K562 (cell line): Measurements from ENCODE around the gene KAZN. TPM values are rescaled to one million over a fixed set of nuclear protein-coding genes. Genes with fewer than 3 reads are reported as not detected.

Experiments used
- EHMT2 ChIP-seq: fragments of 450-650 bp; IDR thresholded peaks from 2 replicates; pipeline ENCODE4 v1.6.1; 2018; ENCODE audit warnings: antibody characterized with exemption
- GATA2 ChIP-seq: sonication (generic); formaldehyde crosslinking; IDR thresholded peaks from 2 replicates; pipeline ENCODE4 v1.4.0; 2020; ENCODE audit warnings: mild to moderate bottlenecking, missing genetic modification reagents
- RERE ChIP-seq: sonication (generic); formaldehyde crosslinking; IDR thresholded peaks from 2 replicates; pipeline ENCODE4 v1.8.0; 2023; ENCODE audit warnings: missing genetic modification reagents, mild to moderate bottlenecking, borderline replicate concordance
- TCF7L2 ChIP-seq: fragments of 150-350 bp; IDR thresholded peaks from 2 replicates; pipeline ENCODE4 v1.6.1; 2016; ENCODE audit warnings: low read depth, mild to moderate bottlenecking, low read length, moderate library complexity
- ZNF655 ChIP-seq: fragments of 250-450 bp; sonication (Bioruptor Pico); IDR thresholded peaks from 2 replicates; pipeline ENCODE4 v1.5.0; 2021
- ZNF668 ChIP-seq: fragments of 250-450 bp; sonication (Bioruptor Pico); IDR thresholded peaks from 2 replicates; pipeline ENCODE4 v1.8.0; 2022; ENCODE audit warnings: mild to moderate bottlenecking, inconsistent platforms
- polyA plus RNA-seq, 8 experiments: library from polyadenylated mRNA; depleted of rRNA in 4 of 8; stranded (reverse) in 5 of 8; unstranded in 3 of 8; fragments of >200 nt; fragmentation: Nextera tagmentation in 2 of 8; fragmentation: Illumina TruSeq in 1 of 8; extraction: Ambion mirVana in 2 of 8; extraction: Trizol in 1 of 8; gene quantifications; 2 replicates each; pipeline versions ENCODE4 v1.2.1 to v1.2.3, GENCODE V29; 2011 to 2014; ENCODE audit warnings: inconsistent platforms in 1 of 8, missing spikeins in 1 of 8
- total RNA-seq, 7 experiments: library from RNA; depleted of rRNA in 6 of 7; stranded (reverse); fragments of >200 nt in 6 of 7; fragmentation: Illumina TruSeq in 2 of 7; extraction: Trizol in 2 of 7; gene quantifications; 2 replicates each; pipeline versions ENCODE4 v1.2.1 to v1.2.3, GENCODE V29; 2011 to 2021; ENCODE audit warnings: low replicate concordance in 1 of 7
- TF ChIP-seq, protein P1 (sequence below): fragments of 200-600 bp; sonication (generic); IDR thresholded peaks from one replicate; pipeline ENCODE4 v1.6.1; 2012; ENCODE audit warnings: mild to moderate bottlenecking, low read depth, low read length, inconsistent platforms

Gene KAZN
- total and polyA plus RNA-seq, 9 of the 15 experiments (the other 6 are each of a cell fraction or from before 2014, with no cell fraction given): 2.1 to 21.6 (median 5.4) TPM

DNA sequence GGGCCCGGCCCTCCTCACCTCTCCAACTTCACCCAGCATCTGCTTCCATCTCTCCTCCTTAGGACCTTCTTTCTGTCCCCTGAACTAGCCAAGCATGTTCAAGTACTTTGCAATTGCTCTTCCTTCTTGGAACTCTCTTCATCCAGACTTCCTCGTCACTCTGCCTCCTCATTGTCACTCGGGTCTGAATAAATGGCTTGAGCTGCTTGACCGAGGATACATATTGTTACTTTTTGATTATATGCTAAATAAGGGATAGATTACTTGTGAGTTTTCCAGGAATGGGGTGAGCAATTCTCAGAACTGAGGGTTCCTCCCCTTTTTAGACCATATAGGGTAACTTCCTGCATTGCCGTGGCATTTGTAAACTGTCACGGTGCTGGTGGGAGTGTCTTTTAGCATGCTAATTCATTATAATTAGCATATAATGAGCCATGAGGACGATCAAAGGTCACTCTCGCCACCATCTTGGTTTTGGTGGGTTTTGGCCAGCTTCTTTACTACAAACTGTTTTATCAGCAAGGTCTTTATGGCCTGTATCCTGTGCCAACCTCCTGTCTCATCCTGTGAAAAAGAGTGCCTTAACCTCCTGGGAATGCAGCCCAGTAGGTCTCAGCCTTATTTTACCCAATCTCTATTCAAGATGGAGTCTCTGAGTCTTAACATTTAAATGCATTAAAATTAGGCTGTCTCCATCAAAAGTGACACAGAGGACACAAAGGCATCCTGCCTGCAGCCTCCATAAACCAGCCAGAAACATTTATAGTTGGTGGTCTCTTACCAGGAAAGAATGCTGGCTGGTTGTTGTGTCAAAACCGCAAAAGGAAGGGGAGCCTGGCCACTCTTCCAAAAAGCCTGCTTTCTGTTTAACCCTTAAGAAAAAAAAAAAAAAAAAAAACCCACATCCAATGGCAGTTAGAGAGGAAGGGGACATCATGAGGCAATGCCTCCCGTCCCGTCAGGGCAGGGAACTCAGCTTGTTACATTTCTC lies 179.3 kb downstream of the KAZN start (continued):
- TF ChIP-seq, protein P1, sequence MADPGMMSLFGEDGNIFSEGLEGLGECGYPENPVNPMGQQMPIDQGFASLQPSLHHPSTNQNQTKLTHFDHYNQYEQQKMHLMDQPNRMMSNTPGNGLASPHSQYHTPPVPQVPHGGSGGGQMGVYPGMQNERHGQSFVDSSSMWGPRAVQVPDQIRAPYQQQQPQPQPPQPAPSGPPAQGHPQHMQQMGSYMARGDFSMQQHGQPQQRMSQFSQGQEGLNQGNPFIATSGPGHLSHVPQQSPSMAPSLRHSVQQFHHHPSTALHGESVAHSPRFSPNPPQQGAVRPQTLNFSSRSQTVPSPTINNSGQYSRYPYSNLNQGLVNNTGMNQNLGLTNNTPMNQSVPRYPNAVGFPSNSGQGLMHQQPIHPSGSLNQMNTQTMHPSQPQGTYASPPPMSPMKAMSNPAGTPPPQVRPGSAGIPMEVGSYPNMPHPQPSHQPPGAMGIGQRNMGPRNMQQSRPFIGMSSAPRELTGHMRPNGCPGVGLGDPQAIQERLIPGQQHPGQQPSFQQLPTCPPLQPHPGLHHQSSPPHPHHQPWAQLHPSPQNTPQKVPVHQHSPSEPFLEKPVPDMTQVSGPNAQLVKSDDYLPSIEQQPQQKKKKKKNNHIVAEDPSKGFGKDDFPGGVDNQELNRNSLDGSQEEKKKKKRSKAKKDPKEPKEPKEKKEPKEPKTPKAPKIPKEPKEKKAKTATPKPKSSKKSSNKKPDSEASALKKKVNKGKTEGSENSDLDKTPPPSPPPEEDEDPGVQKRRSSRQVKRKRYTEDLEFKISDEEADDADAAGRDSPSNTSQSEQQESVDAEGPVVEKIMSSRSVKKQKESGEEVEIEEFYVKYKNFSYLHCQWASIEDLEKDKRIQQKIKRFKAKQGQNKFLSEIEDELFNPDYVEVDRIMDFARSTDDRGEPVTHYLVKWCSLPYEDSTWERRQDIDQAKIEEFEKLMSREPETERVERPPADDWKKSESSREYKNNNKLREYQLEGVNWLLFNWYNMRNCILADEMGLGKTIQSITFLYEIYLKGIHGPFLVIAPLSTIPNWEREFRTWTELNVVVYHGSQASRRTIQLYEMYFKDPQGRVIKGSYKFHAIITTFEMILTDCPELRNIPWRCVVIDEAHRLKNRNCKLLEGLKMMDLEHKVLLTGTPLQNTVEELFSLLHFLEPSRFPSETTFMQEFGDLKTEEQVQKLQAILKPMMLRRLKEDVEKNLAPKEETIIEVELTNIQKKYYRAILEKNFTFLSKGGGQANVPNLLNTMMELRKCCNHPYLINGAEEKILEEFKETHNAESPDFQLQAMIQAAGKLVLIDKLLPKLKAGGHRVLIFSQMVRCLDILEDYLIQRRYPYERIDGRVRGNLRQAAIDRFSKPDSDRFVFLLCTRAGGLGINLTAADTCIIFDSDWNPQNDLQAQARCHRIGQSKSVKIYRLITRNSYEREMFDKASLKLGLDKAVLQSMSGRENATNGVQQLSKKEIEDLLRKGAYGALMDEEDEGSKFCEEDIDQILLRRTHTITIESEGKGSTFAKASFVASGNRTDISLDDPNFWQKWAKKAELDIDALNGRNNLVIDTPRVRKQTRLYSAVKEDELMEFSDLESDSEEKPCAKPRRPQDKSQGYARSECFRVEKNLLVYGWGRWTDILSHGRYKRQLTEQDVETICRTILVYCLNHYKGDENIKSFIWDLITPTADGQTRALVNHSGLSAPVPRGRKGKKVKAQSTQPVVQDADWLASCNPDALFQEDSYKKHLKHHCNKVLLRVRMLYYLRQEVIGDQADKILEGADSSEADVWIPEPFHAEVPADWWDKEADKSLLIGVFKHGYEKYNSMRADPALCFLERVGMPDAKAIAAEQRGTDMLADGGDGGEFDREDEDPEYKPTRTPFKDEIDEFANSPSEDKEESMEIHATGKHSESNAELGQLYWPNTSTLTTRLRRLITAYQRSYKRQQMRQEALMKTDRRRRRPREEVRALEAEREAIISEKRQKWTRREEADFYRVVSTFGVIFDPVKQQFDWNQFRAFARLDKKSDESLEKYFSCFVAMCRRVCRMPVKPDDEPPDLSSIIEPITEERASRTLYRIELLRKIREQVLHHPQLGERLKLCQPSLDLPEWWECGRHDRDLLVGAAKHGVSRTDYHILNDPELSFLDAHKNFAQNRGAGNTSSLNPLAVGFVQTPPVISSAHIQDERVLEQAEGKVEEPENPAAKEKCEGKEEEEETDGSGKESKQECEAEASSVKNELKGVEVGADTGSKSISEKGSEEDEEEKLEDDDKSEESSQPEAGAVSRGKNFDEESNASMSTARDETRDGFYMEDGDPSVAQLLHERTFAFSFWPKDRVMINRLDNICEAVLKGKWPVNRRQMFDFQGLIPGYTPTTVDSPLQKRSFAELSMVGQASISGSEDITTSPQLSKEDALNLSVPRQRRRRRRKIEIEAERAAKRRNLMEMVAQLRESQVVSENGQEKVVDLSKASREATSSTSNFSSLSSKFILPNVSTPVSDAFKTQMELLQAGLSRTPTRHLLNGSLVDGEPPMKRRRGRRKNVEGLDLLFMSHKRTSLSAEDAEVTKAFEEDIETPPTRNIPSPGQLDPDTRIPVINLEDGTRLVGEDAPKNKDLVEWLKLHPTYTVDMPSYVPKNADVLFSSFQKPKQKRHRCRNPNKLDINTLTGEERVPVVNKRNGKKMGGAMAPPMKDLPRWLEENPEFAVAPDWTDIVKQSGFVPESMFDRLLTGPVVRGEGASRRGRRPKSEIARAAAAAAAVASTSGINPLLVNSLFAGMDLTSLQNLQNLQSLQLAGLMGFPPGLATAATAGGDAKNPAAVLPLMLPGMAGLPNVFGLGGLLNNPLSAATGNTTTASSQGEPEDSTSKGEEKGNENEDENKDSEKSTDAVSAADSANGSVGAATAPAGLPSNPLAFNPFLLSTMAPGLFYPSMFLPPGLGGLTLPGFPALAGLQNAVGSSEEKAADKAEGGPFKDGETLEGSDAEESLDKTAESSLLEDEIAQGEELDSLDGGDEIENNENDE: no peak
- TF ChIP-seq EHMT2 (peak; percentile 94), TCF7L2 (no peak), ZNF668 (CRISPR knock-in tag) (peak; percentile 88), GATA2 (CRISPR knock-in tag) (no peak), ZNF655 (CRISPR knock-in tag) (no peak), RERE (no peak)
